ENCODE data around the gene JADE3. TPM values are rescaled to one million over a fixed set of nuclear protein-coding genes. Genes with fewer than 3 reads are reported as not detected.
A peak's percentile ranks its signal among the peaks of the same experiment; 100 is the strongest.

JADE3 gene
- total RNA-seq, 1 donor from 2014 or later: 12.4 TPM

GRCh38 chrX:46935295-46935694 lies 23.1 kb downstream of the JADE3 start:
- peaks cover 2% of the 10 kb centered on the region for H3K9me3 Mint-ChIP-seq (ENCODE audit: unreplicated experiment)

GRCh38 chrX:46938589-46938988 lies 26.4 kb downstream of the JADE3 start:
- Histone ChIP-seq H3K36me3 (ENCODE audit: insufficient read depth, low read length) (no peaks in the 10 kb centered on the region), H3K9me3 (ENCODE audit: insufficient read depth, low read depth, low read length) (no peaks in the 10 kb centered on the region), H3K27me3 (ENCODE audit: insufficient read depth, low read length) (no peaks in the 10 kb centered on the region), H3K27ac (ENCODE audit: low read depth, low read length) (no peak overlapping the region), H3K4me1 (ENCODE audit: insufficient read depth, low read length) (no peaks in the 10 kb centered on the region), H3K9ac (ENCODE audit: low read length) (no peak overlapping the region), H4K20me1 (ENCODE audit: insufficient read depth, low read length) (peaks cover 3% of the 10 kb centered on the region), H3K79me2 (ENCODE audit: insufficient read depth, low read length) (no peaks in the 10 kb centered on the region), H3K4me2 (ENCODE audit: low read length) (no peak overlapping the region), H2AFZ (ENCODE audit: low read depth, low read length) (no peak overlapping the region), H3K4me3 (ENCODE audit: insufficient read depth, low read depth, low read length) (no peak overlapping the region)
- FAIRE-seq: peak; percentile 89
- DNase-seq (ENCODE audit: low read depth): no peak
- H3K36me3 Mint-ChIP-seq (ENCODE audit: low read depth, unreplicated experiment): no peaks in the 10 kb centered on the region
- TF ChIP-seq CTCF (IDR thresholded peaks at IDR 0.05; ENCODE audit: insufficient read depth, low read depth, low read length) (no peak), EZH2 (IDR thresholded peaks at IDR 0.05; ENCODE audit: insufficient read depth, low read length) (no peak)
- H3K9me3 Mint-ChIP-seq (ENCODE audit: unreplicated experiment): peaks cover 2% of the 10 kb centered on the region
- peaks cover 3% of the 10 kb centered on the region for H3K4me1 Mint-ChIP-seq (ENCODE audit: low read depth, unreplicated experiment)
- H3K27ac Mint-ChIP-seq (ENCODE audit: unreplicated experiment): no peak overlapping the region
- no peaks in the 10 kb centered on the region for H3K27me3 Mint-ChIP-seq (ENCODE audit: low read depth, unreplicated experiment)
- no peak overlapping the region for H3K4me3 Mint-ChIP-seq (ENCODE audit: unreplicated experiment)

More at GRCh38 chrX:46935295-46935694, 23.1 kb downstream of the JADE3 start:
- Histone ChIP-seq H4K20me1 (ENCODE audit: insufficient read depth, low read length) (no peaks in the 10 kb centered on the region), H3K9ac (ENCODE audit: low read length) (no peak overlapping the region), H2AFZ (ENCODE audit: low read depth, low read length) (no peak overlapping the region), H3K79me2 (ENCODE audit: insufficient read depth, low read length) (no peaks in the 10 kb centered on the region), H3K4me1 (ENCODE audit: insufficient read depth, low read length) (no peaks in the 10 kb centered on the region), H3K4me2 (ENCODE audit: low read length) (no peak overlapping the region), H3K4me3 (ENCODE audit: insufficient read depth, low read depth, low read length) (no peak overlapping the region), H3K9me3 (ENCODE audit: insufficient read depth, low read depth, low read length) (no peaks in the 10 kb centered on the region), H3K27me3 (ENCODE audit: insufficient read depth, low read length) (no peaks in the 10 kb centered on the region), H3K36me3 (ENCODE audit: insufficient read depth, low read length) (no peaks in the 10 kb centered on the region), H3K27ac (ENCODE audit: low read depth, low read length) (no peak overlapping the region)
- Mint-ChIP-seq H3K4me3 (ENCODE audit: unreplicated experiment) (no peak overlapping the region), H3K4me1 (ENCODE audit: low read depth, unreplicated experiment) (peaks cover 3% of the 10 kb centered on the region), H3K36me3 (ENCODE audit: low read depth, unreplicated experiment) (no peaks in the 10 kb centered on the region), H3K27me3 (ENCODE audit: low read depth, unreplicated experiment) (no peaks in the 10 kb centered on the region), H3K27ac (ENCODE audit: unreplicated experiment) (no peak overlapping the region)
- no peak for TF ChIP-seq EZH2 (IDR thresholded peaks at IDR 0.05; ENCODE audit: insufficient read depth, low read length)
- TF ChIP-seq CTCF (IDR thresholded peaks at IDR 0.05; ENCODE audit: insufficient read depth, low read depth, low read length): no peak
- DNase-seq (ENCODE audit: low read depth) (no peak), FAIRE-seq (peak; percentile 29)

- Histone ChIP-seq H3K4me2 (ENCODE audit: low read length) (no peak overlapping the region), H3K36me3 (ENCODE audit: insufficient read depth, low read length) (no peaks in the 10 kb centered on the region), H3K4me1 (ENCODE audit: insufficient read depth, low read length) (no peaks in the 10 kb centered on the region), H3K79me2 (ENCODE audit: insufficient read depth, low read length) (no peaks in the 10 kb centered on the region), H4K20me1 (ENCODE audit: insufficient read depth, low read length) (peaks cover 3% of the 10 kb centered on the region), H3K9ac (ENCODE audit: low read length) (no peak overlapping the region), H3K27ac (ENCODE audit: low read depth, low read length) (no peak overlapping the region), H3K9me3 (ENCODE audit: insufficient read depth, low read depth, low read length) (no peaks in the 10 kb centered on the region), H2AFZ (ENCODE audit: low read depth, low read length) (no peak overlapping the region), H3K4me3 (ENCODE audit: insufficient read depth, low read depth, low read length) (no peak overlapping the region), H3K27me3 (ENCODE audit: insufficient read depth, low read length) (no peaks in the 10 kb centered on the region)
- Mint-ChIP-seq H3K27ac (ENCODE audit: unreplicated experiment) (no peak overlapping the region), H3K9me3 (ENCODE audit: unreplicated experiment) (peaks cover 2% of the 10 kb centered on the region), H3K27me3 (ENCODE audit: low read depth, unreplicated experiment) (no peaks in the 10 kb centered on the region), H3K4me1 (ENCODE audit: low read depth, unreplicated experiment) (no peaks in the 10 kb centered on the region), H3K4me3 (ENCODE audit: unreplicated experiment) (no peak overlapping the region), H3K36me3 (ENCODE audit: low read depth, unreplicated experiment) (no peaks in the 10 kb centered on the region)
- TF ChIP-seq EZH2 (IDR thresholded peaks at IDR 0.05; ENCODE audit: insufficient read depth, low read length) (no peak), CTCF (IDR thresholded peaks at IDR 0.05; ENCODE audit: insufficient read depth, low read depth, low read length) (no peak)
- FAIRE-seq (peak; percentile 97), DNase-seq (ENCODE audit: low read depth) (peak; percentile 72)
Observed at GRCh38 chrX:46941341-46941740, 29.1 kb downstream of the JADE3 start.

All from astrocyte (in vitro differentiated cells and primary cell).